Rectal smooth muscle tissue (tissue), 1 donor: ENCODE measurements around the gene TEX11.
"Not testable (repeated sequence)": the region's sequence is repeated elsewhere in the genome, so short reads cannot be mapped to it uniquely, and the experiment has no call there.

Experiments
- H3K27ac ChIP-seq: one replicate; pipeline ENCODE4 v1.7.0; 2013; ENCODE audit warnings: low read depth, low read length, inconsistent platforms
- H3K27me3 ChIP-seq: one replicate; pipeline ENCODE4 v1.7.0; 2013; ENCODE audit warnings: low read length; ENCODE audit not compliant: control insufficient read depth, insufficient read depth
- H3K36me3 ChIP-seq: one replicate; pipeline ENCODE4 v1.7.0; 2013; ENCODE audit warnings: low read length; ENCODE audit not compliant: control insufficient read depth, insufficient read depth
- H3K4me1 ChIP-seq: one replicate; pipeline ENCODE4 v1.7.0; 2013; ENCODE audit warnings: low read length; ENCODE audit not compliant: control insufficient read depth, insufficient read depth
- H3K4me3 ChIP-seq: one replicate; pipeline ENCODE4 v1.7.0; 2013; ENCODE audit warnings: low read length
- H3K9ac ChIP-seq: one replicate; pipeline ENCODE4 v1.7.0; 2013; ENCODE audit warnings: low read length

Gene TEX11

GRCh38 chrX:70843620-70844019, 64.9 kb downstream of the TEX11 start:
- H3K4me3 ChIP-seq, H3K4me1 ChIP-seq, H3K9ac ChIP-seq, H3K36me3 ChIP-seq, H3K27me3 ChIP-seq, H3K27ac ChIP-seq: not testable (repeated sequence)

GRCh38 chrX:70834589-70834988, 73.9 kb downstream of the TEX11 start:
- H3K4me3 ChIP-seq: no peak overlapping the region
- H3K27ac ChIP-seq: no peak overlapping the region

GRCh38 chrX:70826715-70827114, 81.8 kb downstream of the TEX11 start:
- no peak overlapping the region for H3K27ac ChIP-seq
- H3K9ac ChIP-seq: no peak overlapping the region
- H3K4me1 ChIP-seq: no peaks in the 10 kb centered on the region
- no peak overlapping the region for H3K4me3 ChIP-seq
- H3K27me3 ChIP-seq: no peaks in the 10 kb centered on the region
- H3K36me3 ChIP-seq: no peaks in the 10 kb centered on the region

More at GRCh38 chrX:70834589-70834988, 73.9 kb downstream of the TEX11 start:
- Histone ChIP-seq H3K27me3 (no peaks in the 10 kb centered on the region), H3K9ac (no peak overlapping the region), H3K36me3 (no peaks in the 10 kb centered on the region), H3K4me1 (no peaks in the 10 kb centered on the region)

- Histone ChIP-seq H3K36me3 (no peaks in the 10 kb centered on the region), H3K27me3 (no peaks in the 10 kb centered on the region), H3K4me1 (no peaks in the 10 kb centered on the region), H3K9ac (no peak overlapping the region), H3K27ac (no peak overlapping the region), H3K4me3 (no peak overlapping the region)
Observed at GRCh38 chrX:70825366-70825765, 83.1 kb downstream of the TEX11 start.

- Histone ChIP-seq H3K27ac (no peak overlapping the region), H3K4me3 (no peak overlapping the region), H3K4me1 (no peaks in the 10 kb centered on the region), H3K27me3 (no peaks in the 10 kb centered on the region), H3K9ac (no peak overlapping the region), H3K36me3 (no peaks in the 10 kb centered on the region)
Observed at GRCh38 chrX:70808942-70809940, 99.3 kb downstream of the TEX11 start.

- Histone ChIP-seq H3K27me3 (no peaks in the 10 kb centered on the region), H3K9ac (no peak overlapping the region), H3K4me3 (no peak overlapping the region), H3K36me3 (no peaks in the 10 kb centered on the region), H3K4me1 (no peaks in the 10 kb centered on the region), H3K27ac (no peak overlapping the region)
Observed at GRCh38 chrX:70806081-70806480, 102.4 kb downstream of the TEX11 start.

GRCh38 chrX:70796742-70797141, 111.8 kb downstream of the TEX11 start:
- not testable (repeated sequence) for H3K36me3 ChIP-seq, H3K27ac ChIP-seq, H3K4me3 ChIP-seq, H3K27me3 ChIP-seq, H3K9ac ChIP-seq, H3K4me1 ChIP-seq

- no peak overlapping the region for H3K4me3 ChIP-seq
- no peaks in the 10 kb centered on the region for H3K4me1 ChIP-seq
- H3K9ac ChIP-seq: no peak overlapping the region
- no peaks in the 10 kb centered on the region for H3K27me3 ChIP-seq
- H3K27ac ChIP-seq: no peak overlapping the region
- H3K36me3 ChIP-seq: no peaks in the 10 kb centered on the region
Observed at GRCh38 chrX:70774223-70774622, 134.3 kb downstream of the TEX11 start.

GRCh38 chrX:70769659-70770227, 138.8 kb downstream of the TEX11 start:
- Histone ChIP-seq H3K9ac (no peak overlapping the region), H3K4me1 (no peaks in the 10 kb centered on the region), H3K36me3 (no peaks in the 10 kb centered on the region), H3K4me3 (no peak overlapping the region), H3K27ac (no peak overlapping the region), H3K27me3 (no peaks in the 10 kb centered on the region)

GRCh38 chrX:70762285-70762684, 146.2 kb downstream of the TEX11 start:
- no peaks in the 10 kb centered on the region for H3K4me1 ChIP-seq
- H3K9ac ChIP-seq: no peak overlapping the region
- H3K4me3 ChIP-seq: no peak overlapping the region
- no peaks in the 10 kb centered on the region for H3K36me3 ChIP-seq
- no peak overlapping the region for H3K27ac ChIP-seq
- H3K27me3 ChIP-seq: no peaks in the 10 kb centered on the region

- no peak overlapping the region for H3K27ac ChIP-seq
- H3K4me1 ChIP-seq: no peaks in the 10 kb centered on the region
- peaks cover 3% of the 10 kb centered on the region for H3K27me3 ChIP-seq
- no peaks in the 10 kb centered on the region for H3K36me3 ChIP-seq
- no peak overlapping the region for H3K9ac ChIP-seq
- no peak overlapping the region for H3K4me3 ChIP-seq
Observed at GRCh38 chrX:70755850-70756249, 152.7 kb downstream of the TEX11 start.

- no peak overlapping the region for H3K9ac ChIP-seq
- no peaks in the 10 kb centered on the region for H3K4me1 ChIP-seq
- no peak overlapping the region for H3K27ac ChIP-seq
- H3K27me3 ChIP-seq: peaks cover 3% of the 10 kb centered on the region
- no peaks in the 10 kb centered on the region for H3K36me3 ChIP-seq
- no peak overlapping the region for H3K4me3 ChIP-seq
Observed at GRCh38 chrX:70754169-70754848, 154.2 kb downstream of the TEX11 start.
